Immature natural killer cell (primary cell): ENCODE data around the gene CADPS. TPM values are rescaled to one million over a fixed set of nuclear protein-coding genes. Genes with fewer than 3 reads are reported as not detected.

Experiments used
- DNase-seq, 3 donors: peaks; one replicate each; pipeline ENCODE4 v3.0.0; 2022; ENCODE audit warnings: mixed read lengths in 1 of 3
- H3K27ac Mint-ChIP-seq, 6 donors: one replicate each; pipeline ENCODE4 v1.8.0; 2020; ENCODE audit warnings: mixed read lengths in 6 of 6, mild to moderate bottlenecking in 5 of 6, inconsistent platforms in 4 of 6, moderate library complexity in 3 of 6
- H3K27me3 Mint-ChIP-seq, 3 donors: one replicate each; pipeline ENCODE4 v1.8.0; 2020 to 2021; ENCODE audit warnings: low read depth in 3 of 3, mild to moderate bottlenecking in 3 of 3, mixed read lengths in 3 of 3, moderate library complexity in 3 of 3, inconsistent platforms in 1 of 3
- H3K36me3 Mint-ChIP-seq, 3 donors: one replicate each; pipeline ENCODE4 v1.8.0; 2020; ENCODE audit warnings: mixed read lengths in 3 of 3, inconsistent platforms in 2 of 3, mild to moderate bottlenecking in 2 of 3
- H3K4me1 Mint-ChIP-seq, 2 donors: one replicate each; pipeline ENCODE4 v1.8.0; 2020; ENCODE audit warnings: inconsistent platforms in 2 of 2, mild to moderate bottlenecking in 2 of 2, mixed read lengths in 2 of 2, moderate library complexity in 1 of 2
- H3K4me3 Mint-ChIP-seq, 5 donors: one replicate each; pipeline ENCODE4 v1.8.0; 2020; ENCODE audit warnings: mild to moderate bottlenecking in 5 of 5, mixed read lengths in 5 of 5, inconsistent platforms in 3 of 5, moderate library complexity in 3 of 5
- H3K9me3 Mint-ChIP-seq, 6 donors: one replicate each; pipeline ENCODE4 v1.8.0; 2020; ENCODE audit warnings: mild to moderate bottlenecking in 6 of 6, mixed read lengths in 6 of 6, inconsistent platforms in 4 of 6, moderate library complexity in 3 of 6
- polyA plus RNA-seq, 3 donors: library from polyadenylated mRNA; unstranded; fragments of 300-500 nt; fragmentation: Illumina TruSeq; gene quantifications; one replicate each; pipeline ENCODE4 v1.2.3, GENCODE V29; 2021

CADPS gene
- polyA plus RNA-seq, 3 donors from 2014 or later = not detected

DNA sequence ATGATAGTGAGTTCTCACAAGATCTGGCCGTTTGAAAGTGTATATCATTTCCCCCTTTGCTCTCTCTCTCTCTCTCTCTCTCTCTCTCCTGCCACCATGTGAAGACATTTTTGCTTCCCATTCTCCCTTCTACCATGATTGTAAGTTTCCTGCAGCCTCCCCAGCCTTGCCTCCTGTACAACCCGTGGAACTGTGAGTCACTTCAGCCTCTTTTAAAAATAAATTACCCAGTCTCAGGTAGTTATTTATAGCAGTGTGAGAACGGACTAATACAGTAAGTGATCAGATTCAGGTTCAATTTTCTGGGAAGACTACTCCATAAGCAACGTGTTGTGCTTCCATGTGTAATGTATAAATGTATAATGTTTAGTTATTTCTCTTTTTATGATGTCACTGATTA, 29.2 kb downstream of the CADPS start:
- Mint-ChIP-seq H3K9me3 (peaks cover 0 to 25% (median 5%) of the 10 kb centered on the region in 6 donors), H3K4me1 (no peaks in the 10 kb centered on the region), H3K4me3 (no peak overlapping the region), H3K27me3 (no peaks in the 10 kb centered on the region), H3K27ac (no peak overlapping the region), H3K36me3 (no peaks in the 10 kb centered on the region)
- no peak for DNase-seq

DNA sequence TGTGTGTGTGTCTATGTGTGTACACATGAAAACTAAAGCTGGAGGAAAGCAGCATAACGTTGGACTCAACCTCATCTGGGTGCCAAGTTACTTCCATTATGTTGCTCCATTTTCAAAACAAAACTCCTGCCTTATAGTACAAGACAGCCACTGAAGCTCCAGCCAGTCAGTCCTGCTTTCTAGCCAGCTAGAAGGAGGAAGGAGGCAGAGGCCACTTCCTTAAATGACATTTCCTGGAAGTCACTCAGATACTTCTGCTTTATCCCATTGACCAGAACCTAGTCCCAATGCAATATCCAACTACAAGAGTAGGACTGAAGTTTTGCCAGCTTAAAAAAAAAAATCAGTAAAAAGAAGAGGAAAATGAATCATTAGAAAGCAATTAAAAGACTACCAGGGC, 31.7 kb downstream of the CADPS start:
- peaks cover 7 to 35% (median 15%) of the 10 kb centered on the region in 6 donors for H3K9me3 Mint-ChIP-seq
- H3K27ac Mint-ChIP-seq = no peak overlapping the region
- no peak overlapping the region for H3K4me3 Mint-ChIP-seq
- no peaks in the 10 kb centered on the region for H3K4me1 Mint-ChIP-seq
- no peaks in the 10 kb centered on the region for H3K27me3 Mint-ChIP-seq
- no peak for DNase-seq
- peaks cover 0 to 3% (median 0%) of the 10 kb centered on the region in 3 donors for H3K36me3 Mint-ChIP-seq

DNA sequence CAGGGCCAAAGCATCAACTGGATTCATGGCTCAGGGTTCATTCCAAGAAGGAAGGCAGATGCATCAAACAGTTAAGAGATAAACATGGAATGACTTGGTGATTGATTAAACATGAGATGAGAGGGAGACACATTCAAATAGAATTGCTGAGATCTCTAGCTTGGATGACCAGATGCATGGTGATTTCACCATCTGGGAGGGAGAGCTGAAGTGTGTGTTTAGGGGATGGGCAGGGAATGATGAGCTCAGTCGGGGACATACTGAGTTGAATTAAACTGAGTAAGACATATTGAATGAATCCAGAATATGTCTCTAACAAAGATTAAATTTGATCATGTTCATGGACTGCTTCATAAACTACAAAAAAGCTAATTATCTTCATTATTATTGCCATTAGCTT, 35.5 kb downstream of the CADPS start:
- no peaks in the 10 kb centered on the region for H3K27me3 Mint-ChIP-seq
- no peaks in the 10 kb centered on the region for H3K4me1 Mint-ChIP-seq
- H3K4me3 Mint-ChIP-seq = no peak overlapping the region
- no peak overlapping the region for H3K27ac Mint-ChIP-seq
- H3K9me3 Mint-ChIP-seq = peaks cover 7 to 18% (median 14%) of the 10 kb centered on the region in 6 donors
- no peak for DNase-seq
- H3K36me3 Mint-ChIP-seq = peaks cover 0 to 3% (median 0%) of the 10 kb centered on the region in 3 donors

DNA sequence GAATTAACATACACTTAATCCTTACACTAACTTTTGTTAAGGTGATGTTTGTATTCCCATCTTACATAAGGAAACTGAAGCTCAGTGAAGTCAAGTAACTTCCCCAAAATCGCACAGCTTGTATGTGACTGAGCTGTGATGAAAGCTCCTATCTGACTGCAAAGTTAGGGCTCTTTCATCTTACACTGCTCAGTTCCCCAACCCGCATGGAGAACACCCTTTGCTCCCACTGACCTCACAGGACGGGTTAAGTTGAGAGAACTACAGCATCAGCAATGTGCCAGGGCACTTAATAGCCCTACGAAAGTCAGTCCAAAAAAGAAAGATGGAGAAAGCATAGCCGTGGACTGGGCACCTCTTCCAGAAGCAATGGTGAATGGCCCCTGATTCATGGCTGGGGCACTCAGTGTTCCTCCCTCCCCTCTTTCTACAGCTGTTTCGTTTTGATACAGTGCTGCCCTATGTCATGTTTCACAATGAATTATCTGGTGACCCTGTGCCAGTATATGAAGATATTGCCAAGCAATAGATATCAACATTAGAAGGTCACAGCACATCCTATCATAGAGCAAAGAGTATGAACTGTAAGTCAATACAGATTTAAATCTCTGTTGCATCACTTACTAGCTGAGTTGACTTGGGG, 38.0 kb downstream of the CADPS start:
- H3K27me3 Mint-ChIP-seq = no peaks in the 10 kb centered on the region
- peaks cover 0 to 3% (median 0%) of the 10 kb centered on the region in 3 donors for H3K36me3 Mint-ChIP-seq
- H3K4me3 Mint-ChIP-seq = no peak overlapping the region
- no peaks in the 10 kb centered on the region for H3K4me1 Mint-ChIP-seq
- peaks cover 7 to 18% (median 11%) of the 10 kb centered on the region in 6 donors for H3K9me3 Mint-ChIP-seq
- DNase-seq = no peak
- H3K27ac Mint-ChIP-seq = no peak overlapping the region

DNA sequence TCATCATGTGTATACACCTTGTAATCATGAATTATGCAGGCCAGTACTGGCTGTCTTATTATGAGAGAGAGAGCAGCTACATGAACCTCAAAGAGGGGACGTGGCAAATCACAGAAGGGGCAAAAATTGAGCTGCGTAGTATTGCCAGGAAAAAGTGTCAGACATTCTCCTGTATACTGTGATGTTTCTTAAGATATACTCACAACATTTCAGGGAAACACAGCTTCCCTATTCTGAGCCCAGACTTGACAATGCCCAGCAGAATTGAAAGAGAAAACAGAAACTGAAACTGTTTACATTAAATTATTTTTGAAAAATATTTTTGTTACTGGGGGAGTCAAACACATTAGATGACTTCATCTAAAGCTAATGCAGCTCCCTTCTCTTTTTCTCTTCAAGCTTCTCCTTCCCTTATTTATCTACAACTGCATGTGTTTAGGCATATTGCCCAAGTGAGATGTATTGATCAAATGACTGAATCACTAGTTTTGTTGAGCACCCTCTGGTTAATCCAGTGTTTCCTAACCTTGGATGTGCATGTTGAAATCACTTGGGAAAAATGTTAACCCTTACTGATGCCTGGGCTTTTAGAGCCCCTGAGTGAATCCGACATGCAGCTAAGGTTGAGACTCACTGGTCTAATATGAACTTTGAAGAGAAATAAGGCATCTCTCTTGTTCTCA, 39.5 kb downstream of the CADPS start:
- Mint-ChIP-seq H3K36me3 (peaks cover 0 to 3% (median 0%) of the 10 kb centered on the region in 3 donors), H3K27ac (no peak overlapping the region), H3K4me3 (no peak overlapping the region), H3K9me3 (peaks cover 7 to 19% (median 11%) of the 10 kb centered on the region in 6 donors), H3K4me1 (no peaks in the 10 kb centered on the region), H3K27me3 (no peaks in the 10 kb centered on the region)
- no peak for DNase-seq

DNA sequence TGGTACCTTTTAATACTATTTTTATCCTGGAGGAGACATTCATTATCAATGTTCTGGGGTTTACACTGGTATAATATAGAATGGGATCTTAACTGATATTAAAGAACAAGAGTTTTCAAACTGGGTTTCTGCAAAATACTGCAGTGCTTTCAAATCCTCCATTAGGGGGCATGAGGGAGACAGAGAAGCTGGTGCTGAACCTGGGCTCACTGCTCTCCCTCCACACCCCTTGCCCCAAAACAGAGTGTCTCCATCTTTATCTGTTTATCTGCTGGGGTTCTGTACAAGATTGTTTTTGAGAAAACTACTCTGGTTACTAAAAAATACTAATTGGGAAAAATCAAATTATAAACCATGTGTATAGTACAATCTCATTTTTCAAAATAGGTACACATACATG, 41.7 kb downstream of the CADPS start:
- H3K27me3 Mint-ChIP-seq = no peaks in the 10 kb centered on the region

DNA sequence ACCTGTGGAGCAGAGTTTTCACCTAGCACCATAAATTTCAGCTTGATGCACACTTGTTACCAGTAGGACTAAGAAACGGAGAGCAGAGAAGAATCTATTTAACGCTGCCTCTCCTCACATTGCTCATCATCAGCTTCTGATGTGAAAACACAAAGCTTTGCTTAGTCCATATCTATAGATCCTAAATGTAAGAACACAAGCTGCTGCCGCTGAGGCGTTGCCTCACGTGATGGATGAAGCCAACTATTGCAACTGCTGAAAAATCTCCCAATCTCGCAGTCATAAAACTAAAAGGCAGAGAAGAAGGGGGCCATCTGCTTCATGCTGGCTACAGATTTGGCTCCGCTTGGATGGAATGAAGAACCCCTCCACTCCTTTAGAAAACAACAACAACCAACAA, 42.7 kb downstream of the CADPS start:
- Mint-ChIP-seq H3K27ac (no peak overlapping the region), H3K4me3 (no peak overlapping the region), H3K36me3 (no peaks in the 10 kb centered on the region), H3K4me1 (no peaks in the 10 kb centered on the region), H3K9me3 (peaks cover 0 to 7% (median 1%) of the 10 kb centered on the region in 6 donors), H3K27me3 (no peaks in the 10 kb centered on the region)
- no peak for DNase-seq

More for the DNA sequence above, 41.7 kb downstream of the CADPS start:
- no peaks in the 10 kb centered on the region for H3K4me1 Mint-ChIP-seq
- no peak overlapping the region for H3K4me3 Mint-ChIP-seq
- peaks cover 0 to 12% (median 3%) of the 10 kb centered on the region in 6 donors for H3K9me3 Mint-ChIP-seq
- no peak overlapping the region for H3K27ac Mint-ChIP-seq
- DNase-seq = no peak
- H3K36me3 Mint-ChIP-seq = no peaks in the 10 kb centered on the region

DNA sequence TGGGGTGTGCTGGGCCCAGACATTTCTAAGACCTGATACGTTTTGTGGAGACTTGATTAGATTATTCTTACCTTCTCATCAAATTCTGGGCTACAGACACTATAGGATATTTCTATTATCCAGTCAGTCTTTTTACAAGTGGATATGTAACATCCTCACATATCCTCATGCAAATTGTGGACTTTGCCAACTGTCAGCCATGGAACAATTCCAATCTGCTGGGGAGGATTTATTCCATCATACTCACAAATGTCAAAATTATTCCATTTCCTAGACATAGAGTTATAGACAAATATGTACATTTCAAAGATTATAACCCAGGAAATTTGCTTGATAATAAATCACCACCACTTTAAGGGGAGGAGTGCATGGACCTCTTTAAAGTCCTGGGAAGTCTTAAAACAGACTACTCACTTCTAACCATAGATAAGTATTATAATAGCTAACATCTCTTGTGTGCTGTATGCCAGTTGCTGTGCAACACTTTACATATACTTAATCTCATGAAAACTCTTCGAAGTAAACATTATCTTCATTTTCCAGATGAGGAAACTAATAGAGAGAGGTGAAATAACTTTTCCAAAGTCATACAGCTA, 44.4 kb downstream of the CADPS start:
- no peak overlapping the region for H3K4me3 Mint-ChIP-seq
- no peaks in the 10 kb centered on the region for H3K4me1 Mint-ChIP-seq
- no peak overlapping the region for H3K27ac Mint-ChIP-seq
- H3K27me3 Mint-ChIP-seq = no peaks in the 10 kb centered on the region
- no peaks in the 10 kb centered on the region for H3K36me3 Mint-ChIP-seq
- no peak for DNase-seq
- peaks cover 0 to 11% (median under 1%) of the 10 kb centered on the region in 6 donors for H3K9me3 Mint-ChIP-seq

DNA sequence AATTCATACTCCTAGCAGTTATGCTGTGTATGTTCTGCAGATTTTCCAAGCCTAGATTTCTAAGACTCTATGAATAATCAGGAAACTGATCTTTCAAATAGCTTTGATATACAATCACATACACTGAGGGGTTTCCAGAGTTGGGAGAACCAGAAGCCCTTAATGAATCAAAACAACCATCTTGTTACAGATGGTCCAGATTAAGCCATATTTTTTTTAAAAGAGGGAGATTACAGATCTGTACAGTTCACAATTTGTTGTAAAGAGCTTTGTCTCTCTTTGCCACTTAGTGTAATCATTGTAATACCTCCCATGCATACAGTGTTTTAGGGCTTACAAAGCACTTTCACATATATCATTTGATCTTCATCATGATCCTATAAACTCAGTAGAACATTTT, 47.7 kb downstream of the CADPS start:
- Mint-ChIP-seq H3K27ac (no peak overlapping the region), H3K27me3 (no peaks in the 10 kb centered on the region), H3K36me3 (no peaks in the 10 kb centered on the region)

DNA sequence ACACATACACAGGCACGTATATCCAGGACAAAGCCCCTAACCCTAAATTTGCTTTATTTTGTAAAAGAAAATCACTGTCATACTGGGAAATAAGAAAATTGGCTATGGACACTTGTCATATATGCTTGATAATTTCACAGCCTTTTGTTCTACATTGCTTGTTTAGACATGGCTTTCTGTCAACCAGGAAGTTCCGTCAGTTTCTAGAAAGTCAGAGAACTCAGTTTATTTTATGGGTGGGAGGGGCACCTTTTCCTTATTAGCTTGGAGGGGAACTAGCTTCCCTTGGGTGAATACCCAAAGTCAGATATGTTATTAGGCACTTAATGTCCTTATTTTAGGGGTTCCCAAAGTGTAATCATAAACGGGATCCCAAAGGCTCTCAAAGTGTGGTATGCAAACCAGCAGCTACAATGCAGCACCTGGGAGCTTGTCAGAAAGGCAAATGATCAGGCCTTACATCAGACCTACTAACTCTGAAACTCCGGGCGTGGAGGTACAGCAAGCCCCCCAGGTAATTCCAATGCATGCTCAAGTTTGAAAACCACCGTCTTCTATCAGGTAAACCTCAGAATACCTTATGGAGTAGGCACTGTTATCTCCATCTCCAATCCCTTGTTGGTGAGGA, 50.1 kb downstream of the CADPS start:
- Mint-ChIP-seq H3K9me3 (peaks cover 1 to 15% (median 5%) of the 10 kb centered on the region in 6 donors), H3K4me3 (no peak overlapping the region), H3K36me3 (no peaks in the 10 kb centered on the region), H3K27ac (no peak overlapping the region), H3K4me1 (no peaks in the 10 kb centered on the region), H3K27me3 (no peaks in the 10 kb centered on the region)
- DNase-seq = no peak

More for the DNA sequence above, 47.7 kb downstream of the CADPS start:
- peaks cover 0 to 20% (median 2%) of the 10 kb centered on the region in 6 donors for H3K9me3 Mint-ChIP-seq
- DNase-seq = no peak
- H3K4me1 Mint-ChIP-seq = no peaks in the 10 kb centered on the region
- H3K4me3 Mint-ChIP-seq = no peak overlapping the region

DNA sequence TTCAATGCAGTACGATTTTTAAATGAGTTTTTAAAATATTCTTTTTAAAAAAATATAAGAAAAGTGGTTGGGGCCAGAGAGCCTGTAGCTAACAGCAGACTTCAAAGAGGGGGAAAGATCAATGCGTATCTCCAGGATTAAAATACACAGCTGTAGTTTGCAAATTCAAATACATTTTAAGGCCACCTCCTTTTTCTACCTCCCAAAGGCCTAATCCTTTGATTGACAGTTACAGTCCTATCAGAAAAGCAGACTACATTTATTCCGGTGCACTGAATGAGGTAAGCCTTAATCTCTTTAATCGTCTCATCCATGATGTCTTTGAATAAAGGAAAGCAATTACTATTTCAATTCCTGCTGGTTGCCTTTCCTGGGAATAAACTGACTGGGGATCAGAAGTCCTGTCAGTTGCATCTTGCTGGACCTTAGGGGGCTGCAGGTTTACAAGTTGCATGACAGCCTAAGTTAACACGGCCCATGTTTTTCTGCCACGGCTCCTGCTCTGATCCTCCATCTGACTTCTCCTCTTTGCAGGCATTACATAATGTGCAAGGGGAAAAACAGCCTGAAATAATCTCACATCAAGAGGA, 51.7 kb downstream of the CADPS start:
- Mint-ChIP-seq H3K9me3 (peaks cover 1 to 15% (median 7%) of the 10 kb centered on the region in 6 donors), H3K27me3 (no peaks in the 10 kb centered on the region), H3K36me3 (no peaks in the 10 kb centered on the region), H3K4me1 (no peaks in the 10 kb centered on the region), H3K4me3 (no peak overlapping the region), H3K27ac (no peak overlapping the region)
- no peak for DNase-seq

DNA sequence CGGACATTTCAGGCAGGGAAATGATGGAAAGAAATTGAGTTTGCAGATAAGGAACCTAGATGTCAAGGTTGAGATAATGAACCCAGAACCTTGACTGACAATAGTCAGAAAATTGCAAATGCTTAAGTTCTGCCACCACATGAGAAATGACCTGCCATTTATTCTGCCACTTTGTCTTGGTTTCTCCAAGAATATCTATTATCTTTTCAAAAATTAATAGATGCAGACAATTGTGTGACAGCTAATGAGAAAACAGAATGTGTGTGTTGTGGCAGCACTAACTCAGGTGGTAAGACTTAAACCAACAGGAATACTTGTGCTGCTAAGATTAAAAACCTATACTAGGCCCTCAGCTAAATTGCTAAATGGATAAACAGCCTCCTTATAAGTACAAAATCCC, 52.3 kb downstream of the CADPS start:
- H3K4me1 Mint-ChIP-seq = no peaks in the 10 kb centered on the region
- no peaks in the 10 kb centered on the region for H3K27me3 Mint-ChIP-seq
- H3K4me3 Mint-ChIP-seq = no peak overlapping the region
- DNase-seq = no peak
- no peak overlapping the region for H3K27ac Mint-ChIP-seq
- no peaks in the 10 kb centered on the region for H3K36me3 Mint-ChIP-seq
- peaks cover 1 to 15% (median 7%) of the 10 kb centered on the region in 6 donors for H3K9me3 Mint-ChIP-seq

DNA sequence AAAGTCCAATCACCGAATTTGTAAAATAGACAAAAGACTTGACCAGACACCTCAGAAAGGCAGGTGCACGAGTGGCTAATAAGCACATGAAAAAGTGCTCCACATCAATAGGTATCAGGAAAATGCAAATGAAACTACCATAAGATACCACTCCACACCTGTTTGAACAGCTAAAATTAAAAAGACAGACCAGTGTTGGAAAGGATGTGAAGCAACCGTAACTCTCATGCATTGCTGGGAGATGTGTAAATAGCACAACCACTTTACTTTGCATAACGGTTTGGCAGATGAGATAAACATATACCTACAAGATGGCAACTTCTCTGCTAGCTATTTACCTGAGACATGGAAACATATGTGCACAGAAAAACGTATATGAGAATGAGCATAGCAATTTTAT, 56.9 kb downstream of the CADPS start:
- no peak overlapping the region for H3K27ac Mint-ChIP-seq
- no peak for DNase-seq
- no peaks in the 10 kb centered on the region for H3K4me1 Mint-ChIP-seq
- no peak overlapping the region for H3K4me3 Mint-ChIP-seq
- no peaks in the 10 kb centered on the region for H3K36me3 Mint-ChIP-seq
- no peaks in the 10 kb centered on the region for H3K27me3 Mint-ChIP-seq
- H3K9me3 Mint-ChIP-seq = peaks cover 1 to 13% (median 8%) of the 10 kb centered on the region in 6 donors

DNA sequence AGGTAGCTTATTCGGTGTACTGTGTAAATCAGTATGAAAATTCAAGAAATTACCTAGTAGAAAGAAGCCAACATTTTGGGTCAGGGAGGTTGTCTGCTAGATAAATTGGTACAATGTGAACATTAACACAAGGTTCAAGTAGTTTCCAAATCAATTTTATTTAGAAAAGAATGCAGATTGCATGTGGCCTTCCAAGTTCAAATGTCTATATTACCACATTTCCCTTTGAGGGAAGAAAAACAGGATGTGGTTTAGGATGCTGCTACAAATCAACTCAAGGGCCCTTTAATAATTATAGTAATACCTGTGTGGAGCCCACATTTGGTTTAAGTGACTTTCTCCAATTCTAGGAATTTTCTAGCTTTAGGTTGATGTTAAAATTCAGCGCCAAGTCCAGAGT, 57.5 kb downstream of the CADPS start:
- Mint-ChIP-seq H3K4me3 (no peak overlapping the region), H3K4me1 (no peaks in the 10 kb centered on the region), H3K9me3 (peaks cover 1 to 13% (median 8%) of the 10 kb centered on the region in 6 donors), H3K36me3 (no peaks in the 10 kb centered on the region), H3K27ac (no peak overlapping the region), H3K27me3 (peaks cover 0 to 2% (median 0%) of the 10 kb centered on the region in 3 donors)
- DNase-seq = no peak
